HK-2 (cell line): ENCODE results near the gene SACM1L.

ENCODE experiments used
- DNase-seq: peaks from one replicate; pipeline ENCODE4 v3.0.0-alpha.2; 2018; ENCODE audit not compliant: unreplicated experiment

The SACM1L gene

DNA sequence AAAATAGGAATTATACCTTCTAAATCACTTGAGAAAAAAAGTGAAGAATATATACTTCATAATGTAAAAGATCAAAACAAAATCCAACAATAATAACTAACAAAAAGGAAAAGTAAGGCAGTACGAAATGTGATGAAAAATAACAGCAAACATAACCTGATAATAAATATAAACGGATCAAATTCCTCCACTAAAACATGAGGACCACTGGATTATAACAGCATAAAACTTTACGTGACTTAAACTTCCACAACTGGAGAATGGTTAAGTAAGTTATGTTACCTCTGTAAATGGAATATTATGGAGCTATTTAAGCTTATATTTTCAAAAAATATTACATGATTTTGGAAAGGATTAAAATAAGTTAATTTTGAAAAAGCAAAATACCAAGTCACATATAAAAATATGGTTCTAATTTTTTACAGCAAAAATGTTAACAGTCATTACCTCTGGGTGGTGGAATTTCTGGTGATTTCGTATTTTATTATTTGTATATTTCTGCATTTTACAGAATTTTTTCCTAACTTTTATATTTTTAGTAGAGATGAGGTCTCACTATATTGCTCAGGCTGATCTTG is 100.1 kb downstream of the SACM1L start:
- DNase-seq = no peak

DNA sequence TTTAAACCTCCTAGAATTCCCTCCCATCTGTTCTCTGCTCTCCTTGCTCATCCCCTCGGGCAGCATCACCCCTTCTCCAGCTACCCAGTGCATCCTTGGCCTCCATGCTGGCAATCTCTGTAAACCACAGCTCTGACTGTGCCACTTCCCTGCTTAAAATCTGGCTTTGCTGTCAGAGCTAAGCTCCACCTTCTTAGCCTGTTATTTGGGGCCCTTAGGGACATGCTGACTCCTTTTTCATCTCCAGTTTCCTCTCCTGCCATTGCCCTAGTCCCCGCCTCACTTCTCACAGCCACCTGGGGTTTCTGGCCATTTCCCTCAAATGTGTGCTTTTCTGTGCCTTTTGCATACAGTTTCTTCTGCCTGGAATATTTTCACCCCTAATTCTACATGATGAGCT is 101.4 kb downstream of the SACM1L start:
- DNase-seq = no peak

DNA sequence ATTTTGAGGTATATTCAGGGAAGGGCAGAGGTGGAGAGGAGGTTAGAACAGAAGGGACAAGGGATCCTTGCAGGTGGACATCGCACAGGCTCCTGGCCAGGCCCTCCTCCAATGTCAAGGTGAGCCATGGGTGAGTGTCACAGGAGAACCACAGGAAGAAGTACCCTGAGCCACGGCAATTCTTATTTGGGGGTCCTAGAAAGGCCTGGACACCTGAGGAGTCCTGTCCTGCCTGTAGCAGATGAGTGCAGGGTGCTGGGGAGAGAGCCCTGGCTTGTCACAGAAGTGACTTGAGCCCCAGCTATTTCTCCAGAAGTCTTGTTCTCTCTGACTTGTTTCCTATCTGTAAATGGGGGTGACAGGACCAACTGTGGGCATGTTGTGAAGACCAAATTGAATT is 102.8 kb downstream of the SACM1L start:
- no peak for DNase-seq

DNA sequence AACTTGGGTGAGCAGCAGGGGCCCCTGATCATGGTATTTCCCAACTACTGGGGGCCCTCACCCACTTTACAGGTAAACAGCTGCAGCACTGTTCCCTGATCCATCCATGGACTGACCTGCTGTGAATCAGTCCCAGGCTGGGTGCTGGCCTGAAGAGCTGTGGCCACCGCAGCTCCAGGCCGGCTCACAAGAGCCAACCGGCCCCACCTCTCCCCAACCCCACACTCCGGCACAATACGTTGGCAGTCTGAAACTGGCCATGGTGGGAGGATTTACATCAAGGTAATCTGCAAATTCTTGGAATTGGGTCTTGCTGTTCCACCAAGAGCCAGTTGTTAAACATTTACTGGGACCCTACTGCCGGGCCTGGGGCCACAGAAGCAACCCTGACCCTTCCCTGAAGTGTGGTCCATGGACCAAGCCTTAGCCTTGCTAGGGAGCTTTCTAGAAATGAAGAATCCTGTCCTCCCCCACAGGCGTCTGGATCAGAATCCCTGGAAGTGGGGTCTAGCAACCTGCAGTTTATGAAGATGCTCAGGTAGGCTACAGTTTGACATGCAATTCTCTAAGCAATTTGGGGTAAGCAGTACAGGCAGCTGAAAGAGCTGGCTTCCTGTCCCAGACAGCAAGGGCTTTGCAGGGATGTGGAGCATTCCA is 103.4 kb downstream of the SACM1L start:
- DNase-seq = no peak

DNA sequence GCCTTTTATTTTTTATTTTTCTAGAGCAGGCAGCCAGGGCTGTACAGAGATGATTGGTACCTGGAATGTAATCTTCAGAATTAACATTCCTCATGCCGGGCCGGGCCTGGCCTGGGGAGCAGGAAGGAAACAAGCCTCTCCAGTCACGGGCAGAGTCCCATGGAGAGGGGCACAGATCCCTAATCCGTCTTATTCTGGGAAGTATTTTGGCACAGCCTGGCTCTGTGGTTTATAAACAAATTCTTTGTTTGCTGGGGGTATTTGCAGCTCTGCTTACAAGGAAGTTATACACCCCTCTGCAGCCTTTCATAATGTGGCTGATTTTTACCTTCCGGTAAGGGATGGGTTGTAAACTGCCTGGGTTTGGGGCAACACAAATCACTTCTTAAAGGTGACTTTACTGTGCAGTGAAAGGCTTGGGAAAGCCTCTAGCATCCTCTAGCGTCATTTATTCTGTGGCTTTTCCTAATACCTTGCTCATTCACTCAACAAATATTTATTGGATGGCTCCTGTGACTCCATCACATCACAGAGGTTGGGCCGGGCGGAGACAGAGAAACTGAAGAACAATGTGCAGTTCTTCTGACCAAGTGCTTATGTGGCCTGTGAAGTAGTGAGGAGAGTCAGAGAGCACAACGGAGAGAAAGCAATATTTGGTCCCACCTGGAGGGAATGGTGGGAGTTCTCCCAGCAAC is 104.4 kb downstream of the SACM1L start:
- DNase-seq = no peak

DNA sequence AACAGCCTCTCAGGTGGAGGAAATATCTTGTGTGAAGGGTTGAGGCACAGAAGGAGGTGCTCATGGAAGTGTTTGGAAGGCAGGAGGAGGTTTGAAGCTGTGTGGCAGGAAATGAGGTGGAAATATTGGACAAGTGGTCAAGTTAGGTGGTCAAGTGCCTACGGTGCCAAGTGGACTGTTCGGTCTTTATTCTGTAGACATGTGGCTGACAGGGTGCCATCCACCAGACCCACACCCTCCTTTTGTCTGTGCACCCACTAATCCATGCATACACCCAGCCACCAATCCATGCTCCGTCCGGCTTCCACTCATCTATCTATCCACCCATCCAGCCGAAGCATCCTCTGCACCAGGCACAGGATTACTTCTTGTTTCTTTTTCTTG is 105.0 kb downstream of the SACM1L start:
- no peak for DNase-seq

DNA sequence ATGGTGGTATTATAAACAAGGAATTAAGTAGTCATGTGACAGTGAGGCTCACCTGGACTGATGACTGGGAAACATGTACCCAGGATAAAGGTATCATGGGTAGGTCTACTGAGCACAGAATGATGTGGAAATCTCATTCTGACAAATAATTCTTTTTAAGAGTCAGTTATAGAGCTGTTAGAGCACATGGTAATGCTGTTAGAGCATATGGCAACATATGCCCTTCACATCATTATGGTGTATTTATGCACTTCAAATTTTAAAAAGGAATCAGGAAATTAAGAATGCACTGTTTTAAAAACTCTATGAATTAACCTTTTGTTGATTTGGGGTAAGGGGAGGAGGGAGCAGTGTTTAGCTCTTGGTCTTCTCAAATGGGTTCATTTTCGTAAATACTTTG is 105.5 kb downstream of the SACM1L start:
- no peak for DNase-seq
